Measurements from ENCODE around the gene ECE2. TPM values are rescaled to one million over a fixed set of nuclear protein-coding genes. Genes with fewer than 3 reads are reported as not detected.

ECE2 gene
- total RNA-seq, 1 donor from 2014 or later = not detected

GRCh38 chr3:184240384-184241140, 35.3 kb upstream of the ECE2 start:
- ATAC-seq = no peak

- ATAC-seq = no peak
Observed at GRCh38 chr3:184241141-184241446, 34.7 kb upstream of the ECE2 start.

DNA sequence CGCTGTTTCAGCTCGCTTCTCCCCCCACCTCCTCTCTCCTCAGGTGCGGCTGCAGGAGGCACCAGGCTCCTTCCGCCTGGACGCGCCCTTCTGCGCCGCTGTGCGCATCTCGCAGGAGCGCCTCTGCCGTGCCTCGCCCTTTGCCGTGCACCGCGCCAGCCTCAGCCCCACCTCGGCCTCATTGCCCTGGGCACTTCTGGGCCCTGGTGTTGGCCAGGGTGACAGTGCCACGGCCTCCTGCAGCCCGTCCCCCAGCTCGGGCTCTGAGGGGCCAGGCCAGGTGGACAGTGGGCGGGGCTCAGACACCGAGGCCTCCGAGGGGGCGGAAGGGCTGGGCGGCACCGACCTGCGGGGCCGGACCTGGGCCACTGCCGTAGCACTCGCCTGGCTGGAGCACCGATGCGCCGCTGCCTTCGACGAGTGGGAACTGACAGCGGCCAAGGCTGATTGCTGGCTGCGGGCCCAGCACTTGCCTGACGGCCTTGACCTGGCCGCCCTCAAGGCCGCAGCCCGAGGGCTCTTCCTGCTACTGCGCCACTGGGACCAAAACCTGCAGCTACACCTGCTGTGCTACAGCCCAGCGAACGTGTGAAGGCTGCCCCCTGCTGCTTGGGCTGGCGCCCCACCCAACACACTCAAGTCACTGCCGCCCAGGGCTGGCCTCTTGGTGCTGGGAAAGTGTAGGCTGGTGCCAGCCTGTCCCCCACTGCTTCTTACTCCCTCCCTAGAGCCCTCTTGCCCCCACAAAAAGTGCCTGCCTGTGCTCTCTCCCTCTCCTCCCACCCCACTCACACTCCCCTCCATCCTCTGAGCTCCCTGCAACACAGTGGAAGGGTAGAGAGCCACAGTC, 34.1 kb upstream of the ECE2 start:
- ATAC-seq = peak; percentile 87

DNA sequence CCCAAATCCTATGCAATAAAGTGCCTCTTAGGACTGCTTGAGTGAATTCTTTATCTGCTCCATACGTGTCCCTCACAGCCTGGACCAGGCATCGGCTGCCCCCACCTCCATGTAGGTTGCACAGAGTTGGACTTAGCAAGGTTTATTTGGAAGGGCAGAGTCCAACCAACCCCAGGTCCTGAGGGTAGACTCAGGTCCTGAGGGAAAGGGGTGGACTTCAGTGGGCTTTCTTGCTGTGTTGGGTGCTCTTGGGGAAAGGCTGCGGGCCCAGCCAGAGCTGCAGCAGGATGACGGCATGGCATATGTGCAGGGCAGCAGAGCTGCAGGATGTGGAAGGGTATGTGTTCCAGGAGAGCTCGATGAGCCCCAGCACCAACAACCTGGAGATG, 33.5 kb upstream of the ECE2 start:
- no peak for ATAC-seq

DNA sequence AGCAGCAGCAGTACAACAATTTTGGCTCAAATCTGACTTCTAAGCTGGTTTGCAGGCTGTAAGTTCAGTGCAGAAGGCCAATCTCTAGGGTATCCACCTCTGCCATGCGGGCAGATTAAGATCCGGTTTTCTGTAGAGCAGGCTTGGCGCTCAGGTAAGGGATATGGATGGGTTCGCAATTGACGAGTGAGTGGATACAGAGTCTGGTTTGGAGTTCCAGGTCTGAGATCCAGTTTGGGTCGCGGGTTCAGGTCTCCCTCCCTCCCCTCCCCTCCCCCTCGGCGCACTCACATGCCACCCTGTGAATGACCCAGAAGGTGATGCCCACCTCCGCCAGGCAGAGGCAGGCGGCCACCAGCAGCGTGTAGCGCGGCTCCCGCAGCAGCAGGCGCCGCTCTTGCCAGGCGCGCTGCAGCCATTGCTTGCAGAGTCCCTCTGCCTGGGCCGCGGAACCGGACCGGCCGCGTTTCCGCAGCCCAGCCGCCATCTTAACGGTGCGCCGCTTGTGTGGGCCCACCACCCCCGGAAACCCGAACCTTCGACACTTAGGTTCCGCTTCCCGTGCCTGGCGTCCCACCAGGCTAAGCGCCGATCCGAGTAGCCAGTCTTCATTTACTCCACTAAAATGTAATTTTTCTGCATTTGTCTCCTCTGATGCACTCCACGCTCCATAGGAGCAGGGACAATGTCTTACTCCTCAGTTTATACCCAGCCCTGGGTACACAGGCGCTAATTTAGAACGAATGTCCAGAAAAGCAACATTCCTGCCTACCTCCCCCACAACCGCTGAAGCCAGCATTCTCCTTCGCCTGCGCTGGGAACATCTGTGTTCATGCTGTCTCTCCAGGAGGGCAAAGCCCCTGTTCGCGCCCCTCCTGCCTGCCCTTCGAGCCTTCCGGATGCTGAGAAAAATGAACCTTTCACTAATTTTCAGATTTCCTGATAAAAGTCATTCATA, 27.1 kb upstream of the ECE2 start, which contains the start of gene ALG3:
ALG3 (minus strand) TSS at position 509 of the 958 bp plus-strand sequence; CDS start at position 487, 22 bp downstream.
- ATAC-seq = peak; percentile 85

GRCh38 chr3:184249412-184250166, 26.2 kb upstream of the ECE2 start, which contains the start of gene EEF1AKMT4:
EEF1AKMT4 (plus strand) TSS chr3:184249672; CDS start chr3:184249695, 23 bp downstream.
- ATAC-seq = peak; percentile 97

GRCh38 chr3:184250167-184250828, 25.5 kb upstream of the ECE2 start:
- peak; percentile 86 for ATAC-seq

- ATAC-seq = peak; percentile 77
Observed at GRCh38 chr3:184255291-184256039, 20.4 kb upstream of the ECE2 start.

- no peak for ATAC-seq
Observed at GRCh38 chr3:184257083-184257915, 18.5 kb upstream of the ECE2 start.

DNA sequence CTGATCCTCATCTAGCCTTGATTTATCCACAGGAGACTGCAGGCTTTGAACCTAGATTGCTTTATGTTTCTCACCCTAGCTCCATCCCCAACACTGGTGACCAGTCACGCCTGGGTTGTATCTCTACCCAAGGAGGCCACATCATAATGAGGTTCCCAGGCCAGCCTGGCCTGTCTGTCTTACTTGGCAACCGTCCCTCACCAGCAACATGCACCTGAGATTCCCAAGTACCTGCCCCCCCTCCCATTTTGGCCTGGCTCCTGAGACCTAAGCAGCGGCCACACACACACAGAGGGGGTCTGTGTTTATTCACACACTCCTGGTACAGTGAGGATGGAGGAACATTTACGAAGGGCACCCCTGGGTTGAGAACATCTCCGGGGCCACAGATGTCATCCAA, 16.9 kb upstream of the ECE2 start:
- no peak for ATAC-seq

- no peak for ATAC-seq
Observed at GRCh38 chr3:184259396-184259877, 16.4 kb upstream of the ECE2 start.

GRCh38 chr3:184259878-184260723, 15.7 kb upstream of the ECE2 start:
- peak; percentile 39 for ATAC-seq

DNA sequence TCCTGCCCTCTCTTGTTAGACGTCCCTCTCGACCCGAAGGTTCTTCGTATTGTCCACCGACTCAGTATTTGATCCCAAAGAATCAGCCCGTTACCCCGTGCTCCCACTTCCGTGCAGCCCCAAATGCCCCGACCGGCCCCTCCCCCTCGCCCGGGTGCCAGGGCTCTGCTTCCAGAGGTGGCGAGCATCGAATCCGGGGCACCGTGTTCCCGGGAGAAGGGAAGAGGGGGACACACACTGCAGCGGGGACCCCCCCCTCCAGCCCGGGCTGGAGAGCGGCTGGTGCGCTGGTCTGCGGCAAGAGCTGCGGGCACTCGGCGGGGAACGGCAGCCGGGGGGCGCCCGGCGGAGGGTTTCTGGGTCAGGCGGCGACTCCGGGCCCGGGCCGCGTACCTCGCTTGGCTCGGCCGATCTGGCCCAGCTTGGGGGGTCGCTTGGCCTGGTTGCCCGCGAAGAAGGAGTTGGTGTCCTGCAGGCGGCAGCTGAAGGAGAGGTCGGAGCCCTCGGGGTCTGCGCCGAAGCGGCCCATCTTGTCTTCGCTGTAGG, 15.0 kb upstream of the ECE2 start:
- no peak for ATAC-seq

GRCh38 chr3:184261270-184261853, 14.5 kb upstream of the ECE2 start, which contains the start of gene CAMK2N2:
CAMK2N2 (minus strand) TSS chr3:184261553; CDS start chr3:184261285, 268 bp downstream.
- peak; percentile 52 for ATAC-seq

DNA sequence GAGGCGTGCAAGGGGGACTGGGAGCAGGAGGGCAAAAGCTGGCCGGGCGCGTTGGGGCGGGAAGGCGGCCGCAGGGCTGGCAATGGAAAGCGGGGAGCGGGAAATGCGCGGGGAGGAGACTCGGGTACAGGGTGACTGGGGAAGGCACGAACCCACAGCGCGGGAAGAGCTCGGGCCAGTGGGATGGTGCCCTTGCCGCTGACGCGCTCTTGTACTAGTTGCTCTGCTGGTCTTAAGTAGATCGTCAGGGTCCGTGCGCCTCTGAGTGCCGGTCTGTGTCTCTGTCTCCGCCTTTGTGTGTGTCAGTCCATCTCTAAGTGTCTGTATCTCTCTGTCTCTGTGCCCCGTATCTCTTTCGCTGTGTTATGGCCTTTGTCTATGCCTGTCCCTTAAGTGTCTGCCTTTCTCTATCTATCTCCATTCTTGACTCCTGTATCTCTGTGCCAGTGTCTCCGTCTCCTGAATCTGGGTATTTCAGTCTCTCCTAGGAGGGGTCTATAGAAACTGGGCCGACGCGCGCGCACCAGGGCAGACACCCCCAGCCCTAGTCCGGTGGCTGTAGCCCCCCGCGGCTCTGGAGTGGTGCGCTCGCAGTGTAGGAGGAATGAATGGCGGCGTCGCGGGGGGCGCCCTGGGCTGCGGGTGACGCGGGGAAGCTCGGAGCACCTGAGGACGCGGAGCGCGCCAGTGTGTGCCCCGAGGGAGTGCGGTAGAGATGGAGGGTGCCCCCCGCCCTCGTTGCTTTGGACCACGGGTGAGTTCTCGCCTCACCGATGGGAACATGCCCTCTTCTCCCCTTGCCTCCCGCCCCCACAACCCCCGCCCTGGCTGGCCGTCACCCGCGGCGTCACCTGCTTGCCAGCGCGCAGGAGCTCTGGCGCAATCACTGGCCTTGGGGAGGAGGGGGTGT, 13.7 kb upstream of the ECE2 start:
- peak; percentile 9 for ATAC-seq

DNA sequence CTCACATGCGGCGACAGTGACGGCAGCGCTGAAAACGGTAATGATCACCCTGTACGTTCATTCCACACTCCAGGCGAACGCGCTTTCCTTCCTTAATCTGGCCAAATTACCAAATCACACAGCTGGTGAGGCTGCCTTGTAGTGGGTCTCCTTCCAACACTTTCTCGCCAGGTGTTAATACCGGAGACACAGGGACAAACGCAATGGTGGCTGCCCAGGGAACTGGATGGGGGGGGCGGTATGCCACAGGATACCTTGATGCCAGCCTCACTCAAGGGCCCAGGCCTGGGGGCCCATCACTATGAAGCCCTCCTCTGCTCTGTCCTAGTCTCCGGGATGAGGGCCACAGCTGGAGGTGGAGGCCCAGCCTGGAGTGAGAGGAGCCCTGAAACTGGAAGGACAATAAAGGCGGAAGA, 13.1 kb upstream of the ECE2 start:
- no peak for ATAC-seq

Data from esophagus mucosa (tissue), 1 donor.